ENCODE data around the gene PLXNA2. TPM values are rescaled to one million over a fixed set of nuclear protein-coding genes. Genes with fewer than 3 reads are reported as not detected.

PLXNA2 gene
- total and polyA plus RNA-seq, 2 of the 13 experiments (the other 11 are each of a cell fraction or from before 2014, with no cell fraction given) = 1.1 to 2.1 TPM

GRCh38 chr1:208146650-208147049, 97.5 kb downstream of the PLXNA2 start:
- CTCF ChIA-PET (ENCODE audit: low intra/inter-chr PET ratio, low total read pairs) = no interaction called here
- no peaks in the 10 kb centered on the region for H3K27me3 ChIP-seq (ENCODE audit: control insufficient read depth in 1 of 2, insufficient read depth in 2 of 2, low read length in 2 of 2)
- FAIRE-seq (no peak), DNase-seq (ENCODE audit: low spot score) (no peak), ATAC-seq (no peak)
- no peaks in the 10 kb centered on the region for H4K20me1 ChIP-seq (ENCODE audit: insufficient read depth, low read length)
- in situ Hi-C loops (cut with HindIII; ENCODE audit: extremely low pct_ligation_motif_present, low pct_unique_long_range_greater_than_20kb) (no loop called here), intact Hi-C loops (cut with micrococcal nuclease; ENCODE audit: unreplicated experiment) (no loop called here)
- BruUV-seq (replicated peaks) = no TSS peak
- TF ChIP-seq POLR2AphosphoS5 (IDR thresholded peaks at IDR 0.05; ENCODE audit: low read depth, low read length) (no peak), HOMEZ (CRISPR knock-in tag; IDR thresholded peaks at IDR 0.05; ENCODE audit: low read depth) (no peak), DMAP1 (CRISPR knock-in tag; IDR thresholded peaks at IDR 0.05) (no peak), ZNF33B (CRISPR knock-in tag; IDR thresholded peaks at IDR 0.05) (no peak), TBX3 (IDR thresholded peaks at IDR 0.05; ENCODE audit: borderline replicate concordance) (no peak)
- POLR2A ChIA-PET = no interaction called here
- H3K36me3 ChIP-seq (replicated peaks in 1 of 2; ENCODE audit: control insufficient read depth in 1 of 2, insufficient read depth in 2 of 2, low read length in 2 of 2) = no peaks in the 10 kb centered on the region
- H3K9me3 ChIP-seq (ENCODE audit: low read length) = no peaks in the 10 kb centered on the region
- H3K4me2 ChIP-seq (ENCODE audit: low read depth, low read length) = no peak overlapping the region
- peaks cover 20% of the 10 kb centered on the region for H3K4me1 ChIP-seq (ENCODE audit: insufficient read depth, low read length)
- H3K9ac ChIP-seq (ENCODE audit: insufficient read depth, low read depth, low read length) = no peak overlapping the region
- H3K27ac ChIP-seq (ENCODE audit: extremely low read length, insufficient read depth, low read length) = no peak overlapping the region
- H3K4me3 ChIP-seq (replicated peaks in 1 of 3; ENCODE audit: insufficient read depth in 1 of 3, low read depth in 2 of 3, low read length in 3 of 3) = no peak overlapping the region
- H2AFZ ChIP-seq (ENCODE audit: low read length) = no peak overlapping the region
- 88% methylated on average over 3 of the region's 3 CpGs for WGBS (ENCODE audit: low lambda C conversion rate)
- no peaks in the 10 kb centered on the region for H3K79me2 ChIP-seq (ENCODE audit: insufficient read depth, low read length)

DNA sequence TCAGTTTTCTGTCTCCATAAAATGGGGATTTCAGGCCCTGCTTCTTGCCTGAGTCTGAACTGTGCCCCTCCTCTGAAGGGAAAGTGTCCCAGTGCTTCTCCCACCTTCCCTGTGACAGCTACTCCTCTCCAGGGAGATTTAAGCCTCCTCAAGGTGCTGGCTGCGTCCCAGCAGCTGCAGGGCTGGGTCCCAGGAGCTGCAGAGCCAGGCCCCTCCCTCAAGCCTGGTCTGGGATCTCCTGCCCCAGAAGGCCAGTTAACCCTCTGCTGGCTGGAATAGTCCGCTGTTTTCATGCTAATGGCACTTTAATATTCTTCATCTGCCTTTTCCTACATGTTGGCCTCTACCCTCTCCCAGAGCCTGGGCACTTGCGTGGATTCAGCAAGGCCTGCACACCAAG, 99.0 kb downstream of the PLXNA2 start:
- FAIRE-seq (no peak), ATAC-seq (no peak)

More for the DNA sequence above, 99.0 kb downstream of the PLXNA2 start:
- Histone ChIP-seq H3K27ac (ENCODE audit: extremely low read length, insufficient read depth, low read length) (no peak overlapping the region), H3K9me3 (ENCODE audit: low read length) (no peaks in the 10 kb centered on the region), H3K9ac (ENCODE audit: insufficient read depth, low read depth, low read length) (no peak overlapping the region), H4K20me1 (ENCODE audit: insufficient read depth, low read length) (no peaks in the 10 kb centered on the region), H3K4me1 (ENCODE audit: insufficient read depth, low read length) (peaks cover 13% of the 10 kb centered on the region), H3K27me3 (ENCODE audit: control insufficient read depth in 1 of 2, insufficient read depth in 2 of 2, low read length in 2 of 2) (no peaks in the 10 kb centered on the region), H3K79me2 (ENCODE audit: insufficient read depth, low read length) (no peaks in the 10 kb centered on the region), H2AFZ (ENCODE audit: low read length) (no peak overlapping the region), H3K4me2 (ENCODE audit: low read depth, low read length) (no peak overlapping the region), H3K36me3 (replicated peaks in 1 of 2; ENCODE audit: control insufficient read depth in 1 of 2, insufficient read depth in 2 of 2, low read length in 2 of 2) (peaks cover 0 to 1% of the 10 kb centered on the region in 2 experiments; a peak in 1 of 5 replicates), H3K4me3 (replicated peaks in 1 of 3; ENCODE audit: insufficient read depth in 1 of 3, low read depth in 2 of 3, low read length in 3 of 3) (no peak overlapping the region)
- DNase-seq (ENCODE audit: low spot score) = no peak
- no TSS peak for BruUV-seq (replicated peaks)
- TF ChIP-seq ZNF629 (CRISPR knock-in tag; conservative IDR thresholded peaks at IDR 0.05) (0 out of 2 replicates have a peak, but pooled peaks have one; percentile 37), ZNF121 (CRISPR knock-in tag; IDR thresholded peaks at IDR 0.05) (no peak)
- ChIA-PET CTCF (ENCODE audit: low intra/inter-chr PET ratio, low total read pairs) (no interaction called here), POLR2A (no interaction called here)
- in situ Hi-C loops (cut with HindIII; ENCODE audit: extremely low pct_ligation_motif_present, low pct_unique_long_range_greater_than_20kb) = no loop called here
- intact Hi-C loops (cut with micrococcal nuclease; ENCODE audit: unreplicated experiment) = no loop called here
- 91% methylated on average over 2 of the region's 3 CpGs for WGBS (ENCODE audit: low lambda C conversion rate)

All from HepG2 (cell line).